Fibroblast of lung (primary cell): ENCODE results near the gene SV2A.

Experiments used
- EZH2 ChIP-seq: IDR thresholded peaks from 2 replicates; pipeline ENCODE4 v1.5.1; 2012; ENCODE audit warnings: low read length, control low read depth, mild to moderate bottlenecking; ENCODE audit errors: missing control alignments
- TF ChIP-seq, protein P1 (sequence below), 2 donors: IDR thresholded peaks in 1 of 2; conservative IDR thresholded peaks in 1 of 2; 1 replicate in 1 of 2; 2 replicates in 1 of 2; pipeline ENCODE4 v1.5.1; 2011 to 2012; ENCODE audit warnings: low read length in 2 of 2, control low read depth in 1 of 2, inconsistent platforms in 1 of 2, low read depth in 1 of 2, mild to moderate bottlenecking in 1 of 2

- TF ChIP-seq, protein P1, sequence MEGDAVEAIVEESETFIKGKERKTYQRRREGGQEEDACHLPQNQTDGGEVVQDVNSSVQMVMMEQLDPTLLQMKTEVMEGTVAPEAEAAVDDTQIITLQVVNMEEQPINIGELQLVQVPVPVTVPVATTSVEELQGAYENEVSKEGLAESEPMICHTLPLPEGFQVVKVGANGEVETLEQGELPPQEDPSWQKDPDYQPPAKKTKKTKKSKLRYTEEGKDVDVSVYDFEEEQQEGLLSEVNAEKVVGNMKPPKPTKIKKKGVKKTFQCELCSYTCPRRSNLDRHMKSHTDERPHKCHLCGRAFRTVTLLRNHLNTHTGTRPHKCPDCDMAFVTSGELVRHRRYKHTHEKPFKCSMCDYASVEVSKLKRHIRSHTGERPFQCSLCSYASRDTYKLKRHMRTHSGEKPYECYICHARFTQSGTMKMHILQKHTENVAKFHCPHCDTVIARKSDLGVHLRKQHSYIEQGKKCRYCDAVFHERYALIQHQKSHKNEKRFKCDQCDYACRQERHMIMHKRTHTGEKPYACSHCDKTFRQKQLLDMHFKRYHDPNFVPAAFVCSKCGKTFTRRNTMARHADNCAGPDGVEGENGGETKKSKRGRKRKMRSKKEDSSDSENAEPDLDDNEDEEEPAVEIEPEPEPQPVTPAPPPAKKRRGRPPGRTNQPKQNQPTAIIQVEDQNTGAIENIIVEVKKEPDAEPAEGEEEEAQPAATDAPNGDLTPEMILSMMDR (conservative IDR thresholded peaks at IDR 0.05 in 1 of 2, IDR thresholded peaks at IDR 0.05 in 1 of 2; ENCODE audit: low read depth in 1 of 2, low read length in 2 of 2) = no peak
- TF ChIP-seq EZH2 = no peak
Measured at GRCh38 chr1:149888999-149889289, 28.7 kb downstream of the SV2A start.
